ENCODE results near the gene PHACTR1.

Gene PHACTR1

GRCh38 chr6:13005994-13006393 is 289.4 kb downstream of the PHACTR1 start:
- DNase-seq: no peak

GRCh38 chr6:13006578-13007300 is 290.2 kb downstream of the PHACTR1 start:
- no peak for DNase-seq

- DNase-seq: no peak
These were observed 291.2 kb downstream of the PHACTR1 start for GRCh38 chr6:13007744-13008143.

- DNase-seq: no peak
These were observed 292.5 kb downstream of the PHACTR1 start for GRCh38 chr6:13009031-13009430.

- DNase-seq: no peak
These were observed 292.9 kb downstream of the PHACTR1 start for GRCh38 chr6:13009461-13009860.

GRCh38 chr6:13011612-13012146 is 295.1 kb downstream of the PHACTR1 start:
- no peak for DNase-seq

GRCh38 chr6:13012296-13012695 is 295.7 kb downstream of the PHACTR1 start:
- DNase-seq: no peak

GRCh38 chr6:13012977-13013680 is 296.6 kb downstream of the PHACTR1 start:
- DNase-seq: no peak

- DNase-seq: no peak
These were observed 297.3 kb downstream of the PHACTR1 start for GRCh38 chr6:13013681-13014503.

GRCh38 chr6:13014504-13015378 is 298.2 kb downstream of the PHACTR1 start:
- DNase-seq: no peak

GRCh38 chr6:13015379-13015681 is 298.8 kb downstream of the PHACTR1 start:
- DNase-seq: no peak

GRCh38 chr6:13024616-13025015 is 308.0 kb downstream of the PHACTR1 start:
- DNase-seq: no peak

- no peak for DNase-seq
These were observed 309.4 kb downstream of the PHACTR1 start for GRCh38 chr6:13025893-13026499.

- DNase-seq: no peak
These were observed 310.0 kb downstream of the PHACTR1 start for GRCh38 chr6:13026557-13026956.

GRCh38 chr6:13027207-13027606 is 310.6 kb downstream of the PHACTR1 start:
- no peak for DNase-seq

GRCh38 chr6:13030396-13030795 is 313.8 kb downstream of the PHACTR1 start:
- no peak for DNase-seq

- no peak for DNase-seq
These were observed 316.0 kb downstream of the PHACTR1 start for GRCh38 chr6:13032566-13032965.

GRCh38 chr6:13033145-13033544 is 316.6 kb downstream of the PHACTR1 start:
- no peak for DNase-seq

GRCh38 chr6:13034316-13034715 is 317.7 kb downstream of the PHACTR1 start:
- no peak for DNase-seq

GRCh38 chr6:13035606-13036005 is 319.0 kb downstream of the PHACTR1 start:
- no peak for DNase-seq

GRCh38 chr6:13038315-13038714 is 321.7 kb downstream of the PHACTR1 start:
- DNase-seq: no peak

- DNase-seq: no peak
These were observed 322.2 kb downstream of the PHACTR1 start for GRCh38 chr6:13038741-13039190.
